Measurements from ENCODE around the gene KCNQ1.

KCNQ1 gene

DNA sequence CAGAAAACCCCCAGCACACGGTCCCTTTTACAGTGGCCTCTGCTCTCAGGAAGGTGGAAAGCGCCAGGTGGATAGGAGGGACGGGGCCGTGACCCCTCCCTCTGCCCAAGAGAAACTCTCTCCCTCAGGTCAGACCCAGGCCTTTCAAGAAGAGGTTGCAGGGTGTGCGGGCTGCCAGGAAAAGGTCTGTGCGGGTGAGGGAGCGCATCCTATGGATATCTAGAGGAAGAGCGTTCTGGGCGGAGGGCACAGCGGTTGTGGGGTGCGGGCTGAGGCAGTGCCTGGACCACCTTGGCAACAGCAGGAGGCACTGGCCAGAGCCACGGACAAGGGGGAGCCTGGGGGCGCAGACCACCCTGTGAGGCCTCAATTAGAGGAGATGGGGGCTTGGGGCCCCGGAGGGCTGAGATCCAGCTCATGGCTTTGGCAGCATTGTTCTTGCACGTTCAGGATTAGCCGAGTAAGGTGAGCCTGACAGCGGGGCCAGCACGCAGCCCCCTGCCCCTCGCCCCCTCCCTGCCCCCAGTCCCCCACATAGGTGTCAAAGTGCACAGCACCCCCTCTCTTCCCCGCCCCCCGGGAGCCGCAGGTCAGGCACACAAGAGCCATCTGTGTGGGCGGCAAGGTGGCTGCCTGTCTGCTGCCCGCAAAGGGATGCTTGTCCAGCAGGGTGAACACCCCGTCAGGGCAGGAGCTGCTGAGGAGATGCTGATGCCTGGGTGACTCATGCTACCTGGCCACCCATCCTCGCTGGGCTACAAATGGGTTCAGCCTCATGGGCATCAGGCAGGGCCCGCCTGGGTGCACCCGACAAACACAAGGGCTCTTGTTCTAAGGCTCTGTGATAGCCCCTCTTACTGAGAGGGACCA, 347.8 kb downstream of the KCNQ1 start:
- DNase-seq: peak; percentile 14

DNA sequence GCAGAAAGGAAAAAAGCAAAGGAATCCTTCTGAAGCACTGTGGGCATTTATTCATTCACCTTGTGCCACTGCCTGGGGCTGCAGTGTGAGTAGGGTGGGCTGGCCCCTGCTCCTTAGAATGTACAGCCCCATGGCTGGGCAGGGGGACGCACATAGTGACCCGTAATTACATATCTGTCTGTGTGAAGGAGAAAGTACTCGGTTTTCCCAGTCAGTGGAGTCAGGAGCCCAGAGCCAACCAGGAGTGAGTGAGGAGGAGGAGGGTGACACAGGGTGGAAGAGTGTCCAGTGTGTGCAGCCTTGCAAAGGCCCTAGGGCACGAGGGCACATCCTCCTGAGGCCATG, 348.9 kb downstream of the KCNQ1 start:
- DNase-seq: no peak

DNA sequence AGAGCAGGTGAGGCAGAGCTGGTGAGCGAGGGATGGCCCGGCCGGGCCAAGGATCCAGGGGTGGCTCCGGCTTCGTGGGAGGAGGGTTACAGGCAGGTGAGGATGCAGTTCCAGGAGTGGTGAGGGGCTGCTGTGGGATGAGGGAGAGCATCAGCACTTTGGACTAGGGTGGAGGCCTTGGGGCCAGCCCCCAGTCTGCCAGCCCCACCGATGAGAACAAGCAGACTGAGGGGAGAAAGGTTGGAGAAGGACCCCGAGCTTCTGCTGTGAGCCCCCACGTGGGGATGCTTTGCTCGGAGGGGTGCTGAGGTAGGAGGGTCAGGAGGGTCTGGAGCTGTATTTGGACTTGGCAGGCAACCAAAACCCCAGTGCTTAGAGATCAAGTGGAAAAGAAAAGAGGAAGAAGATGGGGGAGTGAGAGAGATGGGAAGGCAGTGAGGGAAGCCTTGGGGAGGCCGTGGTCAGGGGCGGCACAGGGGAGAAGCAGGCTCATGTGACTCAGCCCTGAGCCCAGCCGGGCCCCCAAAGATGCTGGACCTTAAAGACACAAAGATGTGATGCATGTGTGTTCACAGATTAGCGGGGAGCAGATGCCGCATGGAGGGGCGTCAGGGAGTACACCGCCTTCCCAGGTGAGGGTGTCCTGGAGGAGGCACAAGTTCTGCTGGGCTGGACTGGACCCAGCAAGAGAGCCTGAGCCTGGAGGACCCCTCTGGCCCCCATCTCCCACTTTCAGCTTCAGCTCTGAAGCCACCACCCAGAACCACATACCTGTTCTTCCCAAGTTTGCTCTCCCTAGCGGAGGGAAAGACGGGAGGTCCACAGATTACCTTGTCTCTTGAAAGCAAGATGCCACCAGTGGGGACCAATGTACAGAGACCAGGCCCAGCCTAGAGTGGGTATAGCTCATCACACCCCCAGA, 349.5 kb downstream of the KCNQ1 start:
- DNase-seq: peak; percentile 11

DNA sequence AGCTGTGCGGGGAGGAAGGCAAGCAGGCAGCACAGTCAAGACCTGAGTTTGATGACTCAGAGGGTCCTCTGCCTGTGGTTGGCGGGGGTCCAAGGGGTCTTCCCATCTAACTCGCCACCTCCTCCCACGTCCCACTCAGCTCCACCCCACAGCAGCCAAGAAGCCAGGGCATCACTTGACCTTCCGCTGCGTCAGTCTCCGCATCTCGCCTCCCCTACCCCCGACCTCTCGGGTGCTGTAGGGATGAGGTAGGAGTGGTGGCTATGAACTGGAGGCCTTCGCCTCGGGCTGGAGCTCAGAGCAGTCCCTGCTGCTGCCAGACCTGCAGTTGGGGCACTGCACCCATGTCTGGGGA, 350.1 kb downstream of the KCNQ1 start:
- peak; percentile 11 for DNase-seq

DNA sequence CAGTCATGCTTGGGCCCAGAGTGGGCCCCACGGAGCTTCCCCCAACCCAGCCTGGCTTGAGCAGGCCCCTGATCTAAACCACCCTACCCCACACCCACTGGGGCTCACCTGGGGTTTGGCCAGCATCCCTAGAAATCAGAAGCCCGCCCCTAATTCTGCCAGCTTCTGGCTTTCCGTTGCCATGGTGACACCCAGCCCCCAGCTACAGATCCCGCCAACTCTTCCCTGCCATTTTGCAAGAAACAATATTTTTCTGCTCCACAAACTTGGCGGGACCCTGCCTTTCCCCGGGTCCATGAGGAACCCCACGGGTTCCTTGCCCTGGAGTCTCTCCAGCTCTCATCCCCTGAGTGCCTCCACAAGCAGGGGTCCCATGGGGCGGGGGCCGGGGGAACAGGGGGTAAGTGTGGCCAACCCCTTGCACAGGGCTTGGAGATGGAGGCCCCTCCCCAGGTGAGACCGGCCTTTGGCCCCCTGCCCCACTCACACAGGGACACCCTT, 350.7 kb downstream of the KCNQ1 start:
- peak; percentile 12 for DNase-seq

DNA sequence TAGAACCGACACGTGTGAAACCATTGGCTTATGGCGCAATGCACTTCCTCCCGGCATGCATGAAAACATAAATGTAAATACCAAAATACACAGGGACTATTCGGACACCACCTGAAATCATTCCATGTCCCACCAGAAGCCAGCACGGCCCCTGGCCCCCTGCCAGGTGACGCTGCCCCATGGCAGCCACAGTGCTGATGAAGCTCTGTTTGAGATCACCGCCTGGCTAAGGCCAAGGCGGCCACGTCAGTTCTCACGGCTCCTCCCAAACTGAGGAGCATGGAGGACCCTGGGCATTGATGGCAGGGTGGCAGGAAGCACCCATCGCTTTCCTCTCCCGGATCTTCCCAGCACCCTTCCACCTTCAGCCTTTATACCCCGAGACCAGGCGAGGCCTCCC, 351.3 kb downstream of the KCNQ1 start:
- no peak for DNase-seq

DNA sequence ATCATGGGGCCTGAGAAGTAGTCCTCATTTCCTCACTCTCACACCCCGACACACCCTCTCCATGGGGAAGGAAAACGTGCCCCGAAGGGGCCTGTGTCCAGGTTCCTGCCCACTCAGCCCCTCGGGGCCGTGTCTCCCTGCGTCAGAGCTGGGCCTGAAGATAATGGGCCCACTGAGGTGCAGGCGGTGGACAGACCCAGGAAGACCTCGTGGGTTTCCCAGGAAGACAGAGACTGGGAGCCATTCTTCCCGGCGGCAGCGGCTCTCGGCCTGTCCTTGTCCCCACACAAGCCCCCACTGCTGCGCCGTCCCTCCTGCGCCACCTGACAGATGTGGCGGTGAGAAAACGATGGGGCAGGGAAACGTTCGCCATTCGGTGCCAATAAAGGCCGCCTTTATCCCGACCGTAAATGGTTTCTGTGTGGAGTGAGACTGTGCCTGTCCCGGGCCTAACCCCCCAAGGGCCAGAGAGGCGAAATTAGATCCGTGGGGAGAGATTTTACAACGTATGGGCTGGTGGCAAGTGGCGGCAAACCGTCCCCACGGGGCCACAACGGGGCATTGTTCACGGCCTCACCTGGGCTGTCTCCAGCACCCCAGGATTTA, 351.8 kb downstream of the KCNQ1 start:
- peak; percentile 12 for DNase-seq

DNA sequence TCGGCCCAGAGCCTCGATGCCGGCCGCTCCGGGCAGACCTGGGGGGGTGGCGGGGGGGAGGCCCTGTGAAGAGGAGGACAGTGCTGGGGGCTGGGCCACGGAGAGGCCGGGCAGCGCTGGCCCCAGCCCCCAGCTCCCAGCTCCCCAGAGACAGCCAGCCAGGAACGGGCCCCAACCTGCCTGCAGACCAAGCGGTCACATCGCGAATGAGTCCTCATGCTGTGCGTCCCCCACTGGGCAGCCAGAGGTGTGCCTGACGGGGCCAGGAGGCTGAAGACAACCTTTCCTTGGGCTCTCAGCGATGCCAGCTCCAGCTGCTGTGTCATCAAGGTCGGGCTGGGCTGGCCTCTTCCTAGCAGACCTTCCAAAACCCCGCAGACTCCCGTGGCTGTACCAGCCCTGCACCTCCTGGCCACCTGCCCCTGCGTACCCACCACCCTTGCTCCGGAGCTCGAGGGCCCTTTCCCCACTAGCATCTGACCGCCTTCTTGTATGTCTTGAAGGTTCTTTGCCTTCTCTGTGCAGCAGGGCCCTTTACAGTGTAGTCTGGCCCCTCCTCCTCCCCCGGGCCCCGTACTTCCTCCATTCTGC, 352.4 kb downstream of the KCNQ1 start:
- peak; percentile 9 for DNase-seq

DNA sequence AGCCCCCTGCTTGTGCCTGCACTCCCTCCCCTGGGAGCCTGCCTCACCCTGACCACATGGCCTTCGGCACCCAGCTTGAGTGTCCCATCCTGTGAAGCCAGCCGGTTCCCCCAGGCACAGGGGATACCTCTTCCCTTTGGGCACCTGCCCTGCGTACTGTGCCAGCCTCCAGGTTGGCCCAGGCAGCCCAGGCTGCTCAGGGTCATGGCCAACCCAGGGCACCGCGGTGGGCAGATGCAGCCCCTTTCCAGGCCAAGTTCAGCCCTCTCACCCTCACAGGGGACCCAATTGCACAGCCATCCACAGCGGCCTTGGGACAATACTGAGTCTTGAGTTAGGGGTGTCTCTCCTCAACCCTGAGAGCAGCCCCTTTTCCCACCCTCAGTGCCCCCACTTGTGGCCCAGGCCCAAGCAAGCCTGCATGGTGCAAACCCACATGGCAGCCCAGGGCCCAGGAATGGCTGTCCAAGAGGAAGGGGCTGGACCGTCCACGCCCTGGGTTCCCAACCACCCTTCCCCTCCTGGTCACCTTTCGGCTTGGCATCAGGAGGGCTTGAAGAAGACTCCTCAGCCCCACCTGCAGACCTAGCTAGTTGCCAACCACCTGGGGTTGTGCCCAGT, 353.0 kb downstream of the KCNQ1 start:
- peak; percentile 9 for DNase-seq

DNA sequence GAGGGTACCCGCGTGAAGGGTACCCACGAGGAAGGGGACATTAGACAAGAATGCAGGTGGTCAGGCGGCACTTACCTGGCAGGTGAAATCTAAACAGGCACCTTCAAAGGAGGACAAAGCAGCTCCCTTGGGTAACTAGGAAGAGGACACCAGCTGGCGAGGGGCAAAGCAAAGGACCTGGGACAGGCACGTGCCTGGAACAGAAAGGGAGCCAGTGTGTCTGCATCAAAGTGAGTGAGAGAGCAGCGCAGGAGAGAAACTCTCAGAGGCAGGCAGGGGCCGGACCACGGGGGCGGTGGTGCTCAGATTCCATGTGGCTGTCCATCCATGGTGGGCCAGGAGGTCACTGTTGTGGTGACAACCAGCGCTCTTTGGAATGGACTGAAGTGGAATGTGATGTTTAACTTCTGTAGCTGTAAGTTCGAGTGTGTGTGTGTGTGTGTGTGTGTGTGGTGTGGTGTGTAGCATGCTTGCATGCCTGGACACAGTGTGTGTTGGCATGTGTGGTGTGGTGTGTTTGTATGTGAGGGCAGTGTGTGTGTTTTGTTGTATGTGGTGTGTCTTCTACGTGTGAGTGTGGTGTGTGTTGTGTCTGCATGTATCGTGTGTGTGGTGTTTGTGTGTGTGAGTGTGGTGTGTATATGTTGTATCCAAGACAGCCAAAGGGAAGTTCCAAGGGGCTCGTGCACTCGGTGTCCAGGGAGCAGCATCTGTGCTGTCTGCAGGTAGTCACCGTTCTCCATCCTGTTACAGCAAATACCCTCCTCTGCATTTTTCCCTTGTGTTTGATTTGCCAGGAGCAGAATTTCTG, 354.3 kb downstream of the KCNQ1 start:
- no peak for DNase-seq

DNA sequence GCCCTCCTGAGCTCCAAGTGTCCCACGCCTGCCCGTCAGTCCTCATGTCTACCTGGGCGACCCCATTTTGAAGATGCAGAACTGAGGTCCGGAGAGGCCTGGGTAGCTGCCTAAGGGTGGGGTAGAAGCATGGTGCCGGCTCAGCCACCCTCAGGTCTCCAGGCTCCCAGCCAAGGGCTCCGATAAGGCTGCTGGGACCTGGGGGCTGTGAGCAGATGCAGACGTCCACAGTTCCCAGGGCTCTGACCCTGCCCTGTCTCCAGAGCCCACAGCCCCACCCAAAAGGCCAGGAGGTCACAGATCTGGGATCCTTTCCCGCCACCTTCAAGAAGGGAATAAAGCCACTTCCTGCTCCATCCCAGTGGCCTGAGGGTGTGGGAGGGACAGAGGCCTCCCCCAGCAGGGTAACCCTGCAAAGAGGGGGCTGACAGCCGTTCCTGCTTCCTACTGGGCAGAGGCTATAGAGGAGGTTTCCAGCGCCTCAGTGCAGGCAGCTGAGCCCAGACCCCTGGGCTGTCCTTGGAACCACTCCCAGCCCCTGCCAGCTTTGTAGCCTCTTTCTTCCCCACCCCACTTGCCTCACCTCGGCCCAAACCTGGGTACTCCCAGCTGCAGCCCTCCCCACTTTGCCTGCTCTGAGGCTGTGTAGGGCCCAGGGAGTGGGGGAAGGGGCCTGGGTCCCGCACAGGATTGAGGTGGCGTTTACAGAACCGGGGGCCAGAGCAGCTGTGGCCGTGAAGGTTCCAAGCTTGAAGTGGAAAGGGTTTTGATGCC, 355.3 kb downstream of the KCNQ1 start:
- peak; percentile 8 for DNase-seq

DNA sequence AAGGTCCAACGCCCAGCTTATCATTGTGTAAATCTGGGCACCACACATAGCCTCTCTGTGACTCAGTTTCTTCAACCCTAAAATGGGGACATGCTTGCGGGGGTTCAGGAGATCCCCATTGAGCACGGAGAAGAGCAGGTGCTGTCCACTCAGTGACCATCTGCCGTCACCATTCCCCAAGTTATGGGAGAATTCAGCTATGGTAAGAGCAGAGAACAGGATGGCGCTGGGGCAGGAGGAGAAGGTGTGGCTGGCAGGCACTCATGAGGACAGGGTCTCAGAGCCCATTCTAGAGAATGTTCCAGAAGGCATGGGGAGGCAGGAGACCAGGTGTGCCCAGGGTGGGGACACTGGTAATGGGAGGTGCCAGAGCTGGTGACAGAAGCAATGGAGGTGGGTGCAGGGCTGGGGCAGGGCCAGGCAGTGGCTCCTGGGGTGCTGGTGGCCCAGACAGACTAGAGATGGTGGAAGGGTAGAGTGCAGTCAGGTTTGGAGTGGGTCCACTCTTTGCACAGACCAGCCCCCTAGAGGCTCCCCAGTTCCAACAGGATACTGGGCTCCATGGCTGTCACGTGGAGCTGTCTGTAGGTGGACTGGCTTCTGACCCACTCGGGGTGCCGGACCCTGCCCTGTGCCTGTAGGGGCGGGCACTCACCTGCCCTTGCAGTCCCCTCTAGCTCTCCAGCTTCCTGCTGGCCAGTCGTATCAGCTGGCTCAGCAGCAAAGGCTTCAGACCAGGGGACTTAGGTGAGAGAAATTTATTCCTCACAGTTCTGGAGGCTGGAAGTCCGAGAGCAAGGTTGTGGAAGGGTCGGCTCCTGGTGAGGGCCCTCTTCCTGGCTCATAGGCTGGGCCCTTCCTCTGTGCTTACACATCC, 356.1 kb downstream of the KCNQ1 start:
- DNase-seq: peak; percentile 9

DNA sequence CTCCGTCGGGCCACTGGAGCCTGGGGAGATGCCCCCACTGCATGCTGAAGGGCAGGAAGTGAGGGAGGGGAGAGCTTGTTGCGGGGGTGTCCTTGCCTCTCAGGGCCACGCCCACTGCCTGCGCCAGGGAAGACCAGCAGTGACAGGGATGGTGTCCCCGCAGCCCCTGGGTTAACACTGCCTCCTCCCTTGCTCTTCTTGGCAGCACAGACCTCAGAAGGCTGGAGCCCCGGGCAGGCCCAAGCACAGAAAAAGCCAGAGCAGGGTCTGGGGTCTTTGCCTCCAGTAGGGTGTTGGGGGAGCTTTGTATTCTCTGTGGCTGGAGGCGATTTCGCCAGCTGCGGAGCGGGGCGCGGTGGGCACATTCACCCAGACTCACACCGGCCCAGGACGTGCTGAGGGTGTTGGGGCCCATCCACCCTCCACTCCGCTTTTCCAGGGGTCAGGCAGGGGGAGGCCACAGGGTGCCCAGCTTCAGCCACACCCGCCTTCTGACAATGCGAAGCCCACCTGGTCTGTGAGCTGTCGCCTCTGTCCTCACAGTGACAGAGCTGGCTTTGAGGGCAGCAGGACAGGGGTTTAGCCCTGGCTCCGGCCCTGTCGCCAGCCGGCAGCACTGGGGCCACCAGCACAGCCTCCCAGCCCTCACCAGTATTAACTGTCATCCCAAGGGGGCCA, 357.0 kb downstream of the KCNQ1 start:
- peak; percentile 12 for DNase-seq

DNA sequence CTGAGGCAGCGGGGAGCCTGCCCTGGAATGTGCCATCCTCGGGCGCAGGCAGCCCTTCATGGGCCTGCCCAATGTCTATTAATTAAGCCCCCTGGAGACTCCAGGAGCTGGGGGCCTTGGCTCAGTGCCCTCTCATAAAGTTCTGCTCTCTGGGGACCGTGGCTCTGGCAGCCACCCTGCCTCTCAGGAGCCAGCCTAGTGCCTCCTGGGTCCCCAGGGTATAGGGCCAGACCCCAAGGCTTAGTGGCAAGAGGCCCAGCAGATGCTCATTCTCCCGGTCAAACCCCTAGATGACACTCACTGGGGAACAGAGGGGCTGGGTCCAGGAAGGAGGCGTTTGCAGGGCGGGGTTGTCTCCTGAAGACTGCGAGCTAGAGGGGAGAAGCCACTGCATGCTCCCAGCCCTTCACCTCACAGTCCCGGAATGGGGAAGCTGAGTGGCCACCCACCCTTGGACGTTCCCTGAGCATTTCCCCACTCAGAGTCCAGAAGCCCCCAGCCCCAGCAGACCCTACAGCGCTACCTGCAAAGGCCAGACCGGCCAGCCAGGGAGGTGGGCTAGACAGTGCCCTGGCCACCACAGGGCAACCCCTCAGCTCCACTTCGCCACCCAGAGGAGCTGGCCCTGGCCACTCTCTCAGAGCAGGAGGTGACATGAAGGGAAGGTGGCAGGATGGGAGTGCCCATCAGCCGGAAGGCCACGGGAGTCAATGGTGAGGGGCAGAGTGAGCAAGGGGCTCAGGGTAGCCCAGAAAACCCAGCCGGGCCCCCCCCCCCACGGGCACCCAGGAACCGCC, 357.8 kb downstream of the KCNQ1 start:
- peak; percentile 5 for DNase-seq

DNA sequence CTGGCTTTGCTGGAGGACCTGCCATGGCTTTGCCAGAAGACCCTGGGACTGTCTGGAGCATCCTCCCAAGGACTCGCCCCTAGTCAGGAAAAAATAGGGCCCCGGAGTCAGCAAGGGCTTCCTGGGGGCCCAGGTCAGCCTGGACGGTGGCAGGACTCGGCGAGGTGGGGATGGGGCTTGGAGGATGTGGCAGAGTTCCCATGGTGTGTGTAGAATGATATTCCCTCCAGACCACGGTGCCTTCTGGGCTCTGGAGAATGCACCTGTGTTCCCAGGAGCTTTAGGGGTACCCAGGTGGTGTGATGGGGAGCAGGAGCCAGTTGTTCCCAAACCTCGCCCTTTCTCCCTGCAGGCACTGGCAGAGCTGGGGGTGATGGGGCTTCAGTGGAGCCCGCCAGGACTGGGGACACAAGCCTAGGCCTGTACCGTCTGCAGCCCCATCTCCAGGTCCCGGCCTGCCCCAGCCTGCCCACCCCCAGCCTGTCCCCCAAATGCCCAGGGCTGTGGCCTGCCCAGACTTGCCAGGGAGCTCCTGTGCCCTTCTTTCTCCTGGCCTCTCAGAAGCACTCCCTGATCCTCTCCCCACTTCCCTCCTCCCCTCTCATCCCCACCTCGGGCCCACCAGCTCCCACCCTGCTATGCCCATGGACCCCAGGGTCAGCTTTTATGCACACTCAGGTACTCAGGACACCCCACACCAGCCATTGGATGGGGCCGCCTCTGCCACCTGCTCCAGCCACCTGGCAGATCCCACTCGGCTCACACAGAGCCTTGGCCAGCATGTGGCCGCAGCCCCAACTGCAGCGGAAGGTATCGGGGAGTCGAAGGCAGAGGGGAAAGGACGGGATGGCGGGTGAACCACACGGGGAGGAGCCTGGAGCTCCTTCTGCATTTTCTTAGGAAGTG, 358.6 kb downstream of the KCNQ1 start:
- peak; percentile 8 for DNase-seq

DNA sequence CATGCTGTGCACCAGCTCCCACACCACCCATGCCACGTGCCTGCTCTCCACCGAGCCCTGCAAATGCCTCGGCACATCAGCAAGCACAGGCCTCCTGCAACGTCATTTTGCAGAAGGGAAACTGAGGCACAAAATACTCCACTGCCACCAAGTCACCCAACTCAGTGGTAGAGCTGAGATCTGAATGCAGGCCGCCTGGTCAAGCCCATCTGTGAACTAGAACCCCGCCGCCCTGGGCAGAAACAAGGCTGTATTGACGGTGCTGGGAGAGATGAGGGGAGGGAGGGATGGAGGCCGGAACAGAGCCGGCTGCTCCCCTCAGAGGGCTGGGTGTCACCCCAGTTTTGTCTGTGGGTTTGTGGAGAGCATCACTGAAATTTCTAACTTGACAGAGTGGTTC, 359.4 kb downstream of the KCNQ1 start:
- no peak for DNase-seq

DNA sequence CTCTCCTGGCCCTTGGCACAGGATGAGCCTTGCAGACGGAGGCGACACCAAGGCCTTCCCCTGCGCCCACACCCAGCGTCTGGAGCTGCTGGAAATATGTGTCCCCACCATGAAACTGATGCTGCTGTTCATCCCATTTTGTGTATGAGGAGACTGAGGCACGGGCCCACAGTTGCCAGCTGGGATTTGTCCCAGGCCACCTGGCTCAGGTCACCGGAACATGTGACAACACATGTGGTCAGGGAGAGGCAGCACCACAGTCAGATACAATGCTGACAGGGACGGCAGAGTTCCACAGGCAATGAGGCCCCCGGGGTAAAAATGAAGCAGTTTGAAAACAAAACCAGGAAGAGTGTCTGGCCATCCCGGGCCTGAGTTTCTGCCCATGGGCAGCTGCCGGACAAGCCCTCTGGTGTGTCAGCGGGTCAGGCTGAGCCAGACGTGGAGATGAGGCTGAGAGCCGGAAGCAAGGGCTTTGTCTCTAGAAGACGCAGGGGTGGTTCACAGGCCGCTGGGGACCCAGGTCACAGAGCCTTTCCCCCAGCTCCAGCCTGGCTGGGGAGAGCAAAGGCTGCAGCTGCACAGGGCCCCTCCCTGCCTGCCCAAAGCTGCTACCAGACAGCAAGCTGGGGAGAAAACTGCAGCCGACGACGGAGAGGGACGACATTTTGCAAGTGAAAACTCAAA, 360.0 kb downstream of the KCNQ1 start:
- no peak for DNase-seq

All from activated CD8-positive, alpha-beta memory T cell treated with anti-CD3 and anti-CD28 coated beads, Interleukin-2, amount 50 U/mL, for 4 hours (primary cell).